CD4-positive, alpha-beta memory T cell (primary cell): ENCODE results near the gene SLC38A5. TPM values are rescaled to one million over a fixed set of nuclear protein-coding genes. Genes with fewer than 3 reads are reported as not detected.

ENCODE experiments used
- CTCF ChIA-PET: fragments of 350-600 bp; sonication (Branson Sonifier 250); formaldehyde crosslinking; loops from one replicate; lab custom pipeline; 2021; ENCODE audit warnings: inconsistent platforms; ENCODE audit not compliant: partially characterized antibody; lab: Charles Lee
- POLR2A ChIA-PET: fragments of 350-600 bp; sonication (Branson Sonifier 250); formaldehyde crosslinking; loops from one replicate; lab custom pipeline; 2021; ENCODE audit not compliant: partially characterized antibody; lab: Charles Lee
- DNase-seq, 5 donors: peaks; one replicate each; pipeline versions ENCODE4 v3.0.0 to v3.0.0-alpha.2; 2020 to 2022; ENCODE audit warnings: mixed read lengths in 1 of 5
- H3K27ac ChIP-seq: one replicate; pipeline ENCODE4 v1.7.0; 2013; ENCODE audit warnings: low read depth, low read length
- H3K27me3 ChIP-seq: 2 replicates; pipeline ENCODE4 v1.7.0; 2013; ENCODE audit warnings: mild to moderate bottlenecking, low read length, moderate library complexity; ENCODE audit not compliant: insufficient read depth
- H3K36me3 ChIP-seq: 2 replicates; pipeline ENCODE4 v1.7.0; 2013; ENCODE audit warnings: mild to moderate bottlenecking, low read length, moderate library complexity; ENCODE audit not compliant: insufficient read depth
- H3K4me1 ChIP-seq: 2 replicates; pipeline ENCODE4 v1.7.0; 2013; ENCODE audit warnings: mild to moderate bottlenecking, low read length, moderate library complexity; ENCODE audit not compliant: insufficient read depth
- H3K4me3 ChIP-seq, 2 donors: one replicate each; pipeline ENCODE4 v1.7.0; 2013; ENCODE audit warnings: low read length in 2 of 2, mild to moderate bottlenecking in 1 of 2
- H3K9me3 ChIP-seq, 2 donors: one replicate each; pipeline ENCODE4 v1.7.0; 2013; ENCODE audit warnings: low read length in 2 of 2, control low read depth in 1 of 2; ENCODE audit not compliant: control insufficient read depth in 1 of 2
- H3K27ac Mint-ChIP-seq, 7 donors: one replicate each; pipeline ENCODE4 v1.8.0; 2020 to 2021; ENCODE audit warnings: mixed read lengths in 7 of 7, mild to moderate bottlenecking in 6 of 7, inconsistent platforms in 3 of 7, moderate library complexity in 3 of 7
- H3K27me3 Mint-ChIP-seq, 2 donors: one replicate each; pipeline ENCODE4 v1.8.0; 2020 to 2021; ENCODE audit warnings: mixed read lengths in 2 of 2
- H3K36me3 Mint-ChIP-seq, 2 donors: one replicate each; pipeline ENCODE4 v1.8.0; 2020 to 2021; ENCODE audit warnings: mixed read lengths in 2 of 2, inconsistent platforms in 1 of 2, mild to moderate bottlenecking in 1 of 2
- H3K4me1 Mint-ChIP-seq, 4 donors: one replicate each; pipeline ENCODE4 v1.8.0; 2020 to 2021; ENCODE audit warnings: mixed read lengths in 4 of 4, mild to moderate bottlenecking in 1 of 4
- H3K4me3 Mint-ChIP-seq, 8 donors: one replicate each; pipeline ENCODE4 v1.8.0; 2020 to 2021; ENCODE audit warnings: mixed read lengths in 8 of 8, mild to moderate bottlenecking in 7 of 8, moderate library complexity in 6 of 8, inconsistent platforms in 3 of 8
- H3K9me3 Mint-ChIP-seq, 8 donors: one replicate each; pipeline ENCODE4 v1.8.0; 2020 to 2021; ENCODE audit warnings: mixed read lengths in 8 of 8, mild to moderate bottlenecking in 5 of 8, inconsistent platforms in 3 of 8, moderate library complexity in 1 of 8
- intact Hi-C: fragments of 100-400 bp; cut with micrococcal nuclease; formaldehyde crosslinking; loops from one replicate; pipeline ENCODE4 v1.15.1; 2023
- polyA plus RNA-seq, 2 donors: library from polyadenylated mRNA; unstranded; fragments of 300-500 nt; fragmentation: Illumina TruSeq; gene quantifications; one replicate each; pipeline ENCODE4 v1.2.3, GENCODE V29; 2021
- total RNA-seq, 2 experiments: library from RNA; stranded (reverse); gene quantifications; one replicate each; pipeline ENCODE4 v1.2.3, GENCODE V29; 2021

Gene SLC38A5
- total and polyA plus RNA-seq, 4 experiments from 2014 or later, result 18.4 to 34.0 (median 21.2) TPM

DNA sequence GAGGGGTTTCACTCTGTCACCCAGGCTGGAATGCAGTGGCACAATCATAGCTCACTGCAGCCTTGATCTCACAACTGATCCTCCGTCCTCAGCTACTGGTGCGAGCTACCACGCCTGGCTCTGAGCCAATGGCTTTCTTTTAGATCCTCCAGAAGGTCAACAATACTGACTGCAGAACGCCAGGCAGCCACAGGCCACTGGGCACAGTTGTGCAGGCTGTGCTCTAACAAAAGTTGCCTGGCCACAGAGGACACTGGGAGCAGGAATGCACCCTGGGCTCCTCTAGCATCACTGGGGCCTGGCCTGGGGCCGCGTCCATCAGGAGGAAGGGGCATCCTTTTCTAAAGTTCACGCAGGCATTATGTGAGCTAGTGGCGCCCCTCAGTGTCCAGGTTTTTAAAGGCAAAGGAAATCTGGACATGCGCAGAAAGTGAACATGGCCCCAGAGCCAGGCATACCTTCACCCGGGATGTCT lies 23.9 kb upstream of the SLC38A5 start:
- intact Hi-C loops, result no loop called here
- Histone ChIP-seq H3K4me1 (no peaks in the 10 kb centered on the region), H3K4me3 (no peak overlapping the region), H3K27ac (no peak overlapping the region), H3K9me3 (no peaks in the 10 kb centered on the region), H3K36me3 (no peaks in the 10 kb centered on the region), H3K27me3 (no peaks in the 10 kb centered on the region)
- peaks cover 0 to 3% (median 0%) of the 10 kb centered on the region in 8 donors for H3K9me3 Mint-ChIP-seq
- H3K27ac Mint-ChIP-seq, result no peak overlapping the region
- ChIA-PET CTCF (interaction anchor here (1.5 kb wide), 1 partner anchor 412 kb away, joined by 6 read pairs; no protein-coding TSS in a partner anchor), POLR2A (interaction anchor here (0.6 kb wide), 1 partner anchor 46 kb away, joined by 3 read pairs; no protein-coding TSS in a partner anchor)
- no peak for DNase-seq
- peaks cover 0 to 2% of the 10 kb centered on the region in 2 donors for H3K27me3 Mint-ChIP-seq
- H3K36me3 Mint-ChIP-seq, result no peaks in the 10 kb centered on the region
- no peak overlapping the region for H3K4me3 Mint-ChIP-seq
- no peaks in the 10 kb centered on the region for H3K4me1 Mint-ChIP-seq

DNA sequence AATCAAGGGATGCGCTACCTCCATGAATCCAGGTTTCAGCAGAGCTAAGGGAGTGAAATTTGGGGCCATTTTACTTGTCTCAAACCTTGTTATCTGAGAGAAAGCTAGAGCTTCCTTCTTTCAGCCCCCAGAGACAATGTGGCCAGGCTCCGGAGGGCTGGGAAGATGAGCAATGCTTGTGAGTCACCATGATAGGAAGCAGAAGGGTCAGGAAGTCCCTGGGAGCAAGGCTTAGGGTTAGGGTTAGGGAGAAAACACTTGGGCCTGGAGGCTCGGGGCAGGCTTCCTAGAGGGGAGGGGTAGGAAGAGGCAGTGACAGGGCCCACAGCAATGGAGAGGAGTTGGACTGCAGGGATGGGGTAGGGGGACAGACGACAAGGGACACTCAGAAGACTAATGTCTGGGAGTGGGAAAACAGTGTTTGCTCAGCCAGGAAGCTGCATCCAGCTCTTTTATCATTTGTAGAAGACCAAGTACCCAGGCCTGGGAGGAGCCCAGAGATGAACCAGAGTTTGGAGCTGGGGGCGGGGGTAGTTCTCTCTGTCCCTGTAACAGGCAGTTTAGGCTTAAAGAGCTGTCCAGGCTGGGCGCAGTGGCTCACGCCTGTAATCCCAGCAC lies 22.3 kb upstream of the SLC38A5 start:
- Mint-ChIP-seq H3K36me3 (no peaks in the 10 kb centered on the region), H3K9me3 (peaks cover 0 to 3% (median 0%) of the 10 kb centered on the region in 8 donors), H3K27me3 (no peaks in the 10 kb centered on the region), H3K4me1 (no peaks in the 10 kb centered on the region), H3K4me3 (no peak overlapping the region), H3K27ac (no peak overlapping the region)
- no peaks in the 10 kb centered on the region for H3K4me1 ChIP-seq
- H3K36me3 ChIP-seq, result no peaks in the 10 kb centered on the region
- no peak for DNase-seq
- H3K27ac ChIP-seq, result no peak overlapping the region
- POLR2A ChIA-PET, result no interaction called here
- CTCF ChIA-PET, result no interaction called here
- no peaks in the 10 kb centered on the region for H3K27me3 ChIP-seq
- no peaks in the 10 kb centered on the region for H3K9me3 ChIP-seq
- intact Hi-C loops, result no loop called here
- no peak overlapping the region for H3K4me3 ChIP-seq

DNA sequence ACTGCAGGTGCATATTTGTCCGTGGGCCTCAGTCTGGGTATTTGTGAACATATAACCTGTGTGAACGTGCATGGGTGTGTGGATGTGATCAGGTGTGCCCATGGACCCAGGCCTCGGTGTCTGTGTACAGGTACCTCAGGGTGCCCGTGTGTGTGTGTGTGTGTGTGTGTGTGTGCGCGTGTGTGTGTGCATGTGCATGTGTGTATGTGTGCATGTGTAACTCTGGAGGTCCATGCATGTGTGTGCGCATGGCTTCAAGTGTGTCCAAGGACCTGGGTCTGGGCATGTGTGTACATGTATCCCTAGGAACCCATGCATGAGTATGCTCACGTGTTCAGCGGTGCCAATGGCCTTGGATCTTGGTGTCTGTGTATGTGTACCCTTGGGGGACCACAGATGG lies 21.7 kb upstream of the SLC38A5 start:
- H3K4me1 ChIP-seq, result no peaks in the 10 kb centered on the region
- CTCF ChIA-PET, result no interaction called here
- H3K27ac ChIP-seq, result no peak overlapping the region
- DNase-seq, result no peak
- intact Hi-C loops, result no loop called here
- Mint-ChIP-seq H3K4me3 (no peak overlapping the region), H3K9me3 (peaks cover 0 to 3% (median 0%) of the 10 kb centered on the region in 8 donors), H3K36me3 (no peaks in the 10 kb centered on the region), H3K27me3 (no peaks in the 10 kb centered on the region), H3K4me1 (no peaks in the 10 kb centered on the region), H3K27ac (no peak overlapping the region)
- POLR2A ChIA-PET, result no interaction called here
- H3K36me3 ChIP-seq, result no peaks in the 10 kb centered on the region
- no peaks in the 10 kb centered on the region for H3K9me3 ChIP-seq
- no peaks in the 10 kb centered on the region for H3K27me3 ChIP-seq
- H3K4me3 ChIP-seq, result no peak overlapping the region

GRCh38 chrX:48490661-48491060 lies 20.6 kb upstream of the SLC38A5 start:
- Mint-ChIP-seq H3K4me3 (no peak overlapping the region), H3K27me3 (no peaks in the 10 kb centered on the region), H3K9me3 (peaks cover 0 to 3% (median 0%) of the 10 kb centered on the region in 8 donors), H3K36me3 (no peaks in the 10 kb centered on the region), H3K27ac (no peak overlapping the region), H3K4me1 (no peaks in the 10 kb centered on the region)
- Histone ChIP-seq H3K27me3 (no peaks in the 10 kb centered on the region), H3K4me3 (no peak overlapping the region), H3K36me3 (no peaks in the 10 kb centered on the region), H3K9me3 (no peaks in the 10 kb centered on the region), H3K4me1 (no peaks in the 10 kb centered on the region), H3K27ac (no peak overlapping the region)
- ChIA-PET POLR2A (no interaction called here), CTCF (no interaction called here)
- DNase-seq, result no peak
- intact Hi-C loops, result no loop called here

DNA sequence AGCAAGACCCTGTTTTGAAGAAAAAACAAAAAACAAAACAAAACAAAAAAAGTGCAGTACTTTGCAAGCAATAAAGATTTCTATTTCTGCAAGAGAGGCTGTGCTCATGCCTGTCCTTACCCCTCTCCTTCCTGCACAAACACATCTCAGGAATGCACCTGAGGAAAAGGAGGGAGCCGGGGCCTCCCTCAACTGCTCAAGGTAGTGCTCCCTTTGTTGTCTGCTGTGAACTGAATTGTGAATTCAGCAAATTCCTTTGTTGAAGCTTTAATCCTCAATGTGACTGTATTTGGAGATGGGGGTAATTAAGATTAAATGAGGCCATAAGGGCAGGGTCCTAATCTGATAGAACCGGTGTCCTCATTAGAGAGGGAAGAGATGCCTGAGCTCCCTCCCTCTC lies 19.8 kb upstream of the SLC38A5 start:
- Mint-ChIP-seq H3K4me1 (no peaks in the 10 kb centered on the region), H3K4me3 (no peak overlapping the region), H3K27me3 (no peaks in the 10 kb centered on the region), H3K27ac (no peak overlapping the region), H3K9me3 (peaks cover 0 to 3% (median 0%) of the 10 kb centered on the region in 8 donors), H3K36me3 (no peaks in the 10 kb centered on the region)
- H3K4me3 ChIP-seq, result no peak overlapping the region
- H3K36me3 ChIP-seq, result no peaks in the 10 kb centered on the region
- no peaks in the 10 kb centered on the region for H3K4me1 ChIP-seq
- no peak overlapping the region for H3K27ac ChIP-seq
- H3K9me3 ChIP-seq, result no peaks in the 10 kb centered on the region
- no peaks in the 10 kb centered on the region for H3K27me3 ChIP-seq
- CTCF ChIA-PET, result interaction anchor here (0.7 kb wide), 1 partner anchor 23 kb away, joined by 3 read pairs; no protein-coding TSS in a partner anchor
- intact Hi-C loops, result no loop called here
- POLR2A ChIA-PET, result no interaction called here
- no peak for DNase-seq

- H3K27me3 Mint-ChIP-seq, result no peaks in the 10 kb centered on the region
- intact Hi-C loops, result no loop called here
- no peaks in the 10 kb centered on the region for H3K4me1 Mint-ChIP-seq
- no peak overlapping the region for H3K4me3 ChIP-seq
- H3K36me3 ChIP-seq, result no peaks in the 10 kb centered on the region
- H3K36me3 Mint-ChIP-seq, result no peaks in the 10 kb centered on the region
- no peak overlapping the region for H3K4me3 Mint-ChIP-seq
- H3K27ac Mint-ChIP-seq, result no peak overlapping the region
- no peak overlapping the region for H3K27ac ChIP-seq
- H3K27me3 ChIP-seq, result no peaks in the 10 kb centered on the region
- CTCF ChIA-PET, result interaction anchor here (0.7 kb wide), 1 partner anchor 24 kb away, joined by 3 read pairs; no protein-coding TSS in a partner anchor
- no peaks in the 10 kb centered on the region for H3K4me1 ChIP-seq
- H3K9me3 ChIP-seq, result no peaks in the 10 kb centered on the region
- peaks cover 0 to 3% (median 0%) of the 10 kb centered on the region in 8 donors for H3K9me3 Mint-ChIP-seq
- DNase-seq, result no peak
- POLR2A ChIA-PET, result no interaction called here
These were observed 19.2 kb upstream of the SLC38A5 start for GRCh38 chrX:48489296-48489695.

GRCh38 chrX:48488034-48488433 lies 18.0 kb upstream of the SLC38A5 start:
- Histone ChIP-seq H3K27me3 (no peaks in the 10 kb centered on the region), H3K27ac (no peak overlapping the region), H3K4me1 (no peaks in the 10 kb centered on the region), H3K9me3 (no peaks in the 10 kb centered on the region), H3K36me3 (peaks cover under 1% of the 10 kb centered on the region), H3K4me3 (no peak overlapping the region)
- intact Hi-C loops, result no loop called here
- ChIA-PET POLR2A (no interaction called here), CTCF (no interaction called here)
- H3K4me1 Mint-ChIP-seq, result no peaks in the 10 kb centered on the region
- no peaks in the 10 kb centered on the region for H3K27me3 Mint-ChIP-seq
- no peak overlapping the region for H3K4me3 Mint-ChIP-seq
- peaks cover 0 to 1% of the 10 kb centered on the region in 2 donors for H3K36me3 Mint-ChIP-seq
- DNase-seq, result no peak
- no peak overlapping the region for H3K27ac Mint-ChIP-seq
- H3K9me3 Mint-ChIP-seq, result no peaks in the 10 kb centered on the region
